Ecto neural progenitor cell (in vitro differentiated cells): ENCODE results near the gene USB1.
A peak's percentile ranks its signal among the peaks of the same experiment; 100 is the strongest.

Experiments used
- DNase-seq: peaks from one replicate; pipeline ENCODE4 v3.0.0-alpha.2; 2018; ENCODE audit warnings: low spot score

USB1 gene

GRCh38 chr16:58018803-58019202 lies 17.6 kb downstream of the USB1 start:
- DNase-seq, result no peak

DNA sequence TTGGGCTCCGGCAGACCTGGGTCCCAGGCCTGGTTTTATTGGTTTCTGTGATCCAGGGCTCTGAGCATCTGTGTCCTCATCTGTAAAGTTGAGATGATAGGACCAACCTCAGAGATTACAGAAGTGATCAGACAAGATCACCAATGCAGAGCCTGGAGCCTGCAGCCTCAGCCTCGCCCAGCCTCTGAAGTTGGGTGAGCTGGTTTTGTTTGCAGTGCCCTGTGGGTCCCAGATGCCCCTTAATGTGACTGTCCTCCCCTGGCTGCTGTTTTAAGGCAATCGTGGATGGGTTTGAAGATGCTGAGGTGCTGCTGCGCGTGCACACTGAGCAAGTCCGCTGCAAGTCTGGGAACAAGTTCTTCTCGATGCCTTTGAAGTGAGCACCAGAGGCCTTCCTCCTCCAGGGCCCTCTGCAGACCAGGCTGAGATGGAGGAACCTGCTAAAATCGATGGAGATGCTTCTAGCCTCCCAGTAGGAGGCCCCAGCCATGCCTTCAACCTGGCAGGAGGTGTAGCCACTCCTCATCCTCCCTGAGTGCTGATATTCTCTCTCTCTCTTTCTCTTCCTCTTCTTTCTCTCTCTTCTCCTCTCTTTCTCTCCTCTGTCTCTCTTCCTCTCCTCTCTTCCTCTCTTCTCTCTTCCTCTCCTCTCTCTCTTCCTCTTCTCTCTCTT lies 18.8 kb downstream of the USB1 start:
- DNase-seq, result no peak

- peak; percentile 75 for DNase-seq
These were observed 19.7 kb downstream of the USB1 start for GRCh38 chr16:58020628-58021521.

DNA sequence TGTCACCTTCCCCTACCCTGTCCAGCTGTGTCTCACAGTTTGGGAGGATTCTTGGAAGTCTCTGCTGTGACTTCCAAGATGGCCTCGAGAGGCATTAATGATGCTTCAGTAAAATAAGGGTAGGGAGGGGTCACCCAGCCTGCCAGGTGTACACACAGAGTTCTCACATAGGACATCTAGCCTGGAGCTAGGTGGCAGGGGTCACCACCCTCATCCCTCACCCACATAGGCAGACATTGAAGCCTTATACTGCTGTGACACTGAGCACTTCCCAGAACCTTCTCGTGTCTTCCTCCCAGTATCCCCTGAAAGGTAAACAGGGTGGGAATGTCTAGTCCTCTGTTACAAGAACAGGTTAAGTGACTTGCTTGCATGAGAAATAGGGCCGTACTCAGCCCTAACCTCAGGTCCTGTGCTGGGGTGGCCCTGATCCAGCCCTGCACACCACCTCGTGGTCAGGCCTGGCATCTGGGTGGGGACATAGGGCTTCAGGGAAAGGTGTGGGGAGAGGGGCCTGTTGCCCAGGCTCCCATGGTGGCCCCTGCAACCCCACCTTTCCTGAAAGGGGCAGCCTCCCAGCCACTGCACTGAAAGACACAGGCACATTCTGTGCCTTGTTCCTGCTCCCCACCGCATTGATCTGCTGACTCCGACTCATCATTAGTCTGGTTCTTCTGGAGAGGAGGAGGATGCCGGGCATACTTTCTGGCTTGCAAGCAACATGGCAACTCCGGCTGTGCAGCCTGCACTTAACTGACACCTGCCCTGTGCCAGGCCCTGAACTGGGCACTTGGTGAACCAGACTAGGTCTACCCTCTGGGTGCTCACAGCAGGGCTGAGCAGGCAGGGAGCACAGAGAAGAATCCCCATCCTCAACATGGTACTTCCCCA lies 20.7 kb downstream of the USB1 start:
- no peak for DNase-seq

DNA sequence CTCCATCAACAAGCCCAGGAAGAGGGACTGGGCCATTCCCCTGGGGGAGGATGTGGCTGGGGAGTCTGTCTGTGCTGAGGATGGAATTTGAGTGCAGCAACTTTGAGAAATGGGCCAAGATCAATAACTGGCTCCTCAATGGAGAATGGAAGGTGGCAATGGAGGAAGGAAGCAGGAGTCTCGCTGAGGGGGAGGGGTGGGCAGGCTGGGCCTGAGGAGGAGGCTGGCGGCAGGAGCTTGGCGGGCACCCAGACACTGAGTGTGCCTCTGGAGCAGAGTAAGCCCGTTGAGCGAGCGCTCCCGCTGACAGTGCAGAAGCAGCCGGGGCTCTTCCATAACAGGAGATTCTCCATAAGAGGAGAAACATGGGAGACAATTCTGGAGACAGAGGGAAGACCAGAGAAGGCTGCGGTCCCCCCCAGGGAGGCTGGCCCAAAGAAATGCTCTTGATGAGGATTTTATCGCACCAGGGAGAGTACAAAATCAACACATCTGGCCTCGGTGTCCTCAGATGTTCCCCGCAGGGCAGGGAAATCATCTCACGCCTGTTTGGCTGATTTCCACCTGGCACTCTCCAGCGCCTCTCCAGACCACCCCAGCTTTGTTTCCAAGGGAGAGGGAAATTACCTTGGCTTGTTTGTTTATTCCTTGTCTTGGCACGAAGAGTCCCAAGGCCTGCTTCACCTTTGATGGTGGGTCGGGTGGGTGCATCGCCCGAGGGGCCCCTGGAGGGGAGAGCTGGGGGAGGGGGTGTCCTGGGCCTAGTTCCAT lies 21.6 kb downstream of the USB1 start:
- DNase-seq, result no peak

DNA sequence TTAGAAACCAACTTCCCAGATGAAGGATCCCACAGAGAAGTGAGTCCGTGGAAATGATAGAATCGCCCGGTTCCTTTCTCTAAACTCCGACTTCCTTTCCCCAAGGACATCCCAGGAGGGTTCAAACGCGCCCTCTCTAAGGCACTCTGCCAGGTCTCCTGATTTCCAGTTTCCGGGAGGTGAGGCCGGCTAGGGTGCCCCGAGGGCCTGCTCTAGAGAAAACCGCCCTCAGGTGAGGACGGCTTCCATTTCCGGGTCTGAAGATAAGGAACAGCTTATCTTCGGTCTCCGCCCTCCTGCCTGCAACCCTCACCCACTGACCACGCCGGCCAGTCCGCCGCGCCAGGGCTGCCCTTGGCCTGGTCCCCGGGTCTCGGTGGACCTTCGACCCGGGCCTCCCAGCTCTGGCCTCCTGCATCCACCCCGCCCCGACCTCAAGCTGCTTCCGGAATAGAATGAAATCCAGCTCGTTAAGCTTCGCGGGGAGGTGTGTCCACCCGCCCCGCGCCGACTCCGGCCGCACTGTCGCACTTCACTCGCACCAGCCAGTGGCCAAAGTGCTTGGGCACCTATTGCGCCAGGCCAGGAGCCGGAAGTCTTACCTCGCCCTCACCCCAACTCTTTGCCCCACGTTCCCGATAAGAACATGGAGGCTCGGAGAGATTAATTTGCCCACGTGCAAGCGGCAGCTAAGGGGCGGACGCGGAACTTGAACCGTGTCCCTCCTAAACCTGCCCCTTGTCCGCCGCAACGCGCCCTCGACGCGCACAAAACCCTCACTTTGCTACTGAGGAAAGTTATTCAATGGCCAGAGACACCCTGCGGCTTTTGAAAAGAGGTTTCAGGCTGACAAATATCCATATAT lies 23.5 kb downstream of the USB1 start:
- DNase-seq, result peak; percentile 69

- peak; percentile 89 for DNase-seq
These were observed 24.3 kb downstream of the USB1 start, which contains the start of gene MMP15 for GRCh38 chr16:58025351-58026138. TSS of gene MMP15 (plus strand) at chr16:58025754. CDS start at chr16:58026351, 597 bp downstream.

GRCh38 chr16:58026139-58026704 lies 25.0 kb downstream of the USB1 start:
- peak; percentile 68 for DNase-seq

- DNase-seq, result no peak
These were observed 25.5 kb downstream of the USB1 start for GRCh38 chr16:58026705-58027160.

DNA sequence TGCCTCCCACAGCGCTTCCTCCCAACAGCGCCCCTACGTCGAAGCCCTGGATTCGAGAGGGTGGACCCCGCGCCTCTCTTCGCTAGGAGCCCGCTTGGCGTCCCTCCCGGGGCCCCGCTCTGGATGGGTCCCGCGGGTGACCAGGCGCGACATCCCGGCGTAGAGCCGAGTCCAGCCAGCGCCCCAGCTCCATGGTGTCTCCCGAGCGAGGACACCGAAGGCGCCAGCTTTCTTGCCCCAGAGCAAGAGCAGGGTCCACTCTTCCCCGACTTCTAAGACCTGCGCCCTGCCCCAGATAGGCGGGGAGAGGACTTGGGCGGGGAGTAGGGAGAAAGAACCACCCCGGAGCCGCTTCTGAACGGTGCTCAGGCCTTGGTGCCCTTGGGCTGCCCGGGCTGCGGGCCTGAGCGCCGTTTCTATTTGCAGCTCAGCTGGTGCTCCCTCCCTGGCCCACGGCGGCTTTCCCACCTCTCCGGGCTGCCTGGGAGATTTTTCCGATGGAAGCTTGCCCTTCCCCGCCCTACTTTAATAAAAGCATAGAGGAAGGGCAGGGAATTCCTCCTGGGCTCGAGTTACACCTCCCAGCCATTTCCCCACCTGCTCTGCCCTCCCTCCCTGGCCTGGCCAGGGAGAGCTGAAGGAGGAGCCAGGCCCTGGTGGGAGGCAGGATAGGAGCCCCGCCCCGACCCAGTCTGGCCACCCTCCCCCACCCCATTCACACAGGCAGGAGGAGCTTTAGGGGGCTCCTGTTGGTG lies 26.1 kb downstream of the USB1 start:
- peak; percentile 76 for DNase-seq

DNA sequence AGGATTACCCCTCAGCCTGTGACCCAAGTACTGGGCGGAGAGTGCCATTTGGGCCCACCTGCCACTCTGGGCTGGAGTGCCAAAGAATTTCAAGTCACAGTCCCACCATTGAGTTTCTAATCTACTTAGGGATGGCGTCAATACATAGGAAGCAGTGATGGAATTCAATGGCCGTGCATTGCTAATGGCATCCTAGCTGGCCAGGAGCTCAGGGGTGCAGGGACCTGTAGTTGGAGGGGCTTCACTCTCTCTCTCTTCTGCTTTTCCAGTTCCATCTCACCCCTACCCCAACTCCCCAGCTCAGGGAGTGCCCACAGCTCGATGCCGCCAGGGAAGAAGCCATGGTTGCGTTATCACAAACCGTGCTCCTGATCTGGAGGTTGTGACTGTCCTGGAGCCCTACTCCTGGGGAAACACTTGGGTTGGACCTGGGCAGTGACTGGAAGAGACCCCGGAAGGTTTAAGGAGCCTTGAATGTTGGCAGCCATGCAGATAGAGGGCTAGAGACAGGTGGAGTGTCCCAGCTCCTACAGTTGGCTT lies 26.8 kb downstream of the USB1 start:
- no peak for DNase-seq

DNA sequence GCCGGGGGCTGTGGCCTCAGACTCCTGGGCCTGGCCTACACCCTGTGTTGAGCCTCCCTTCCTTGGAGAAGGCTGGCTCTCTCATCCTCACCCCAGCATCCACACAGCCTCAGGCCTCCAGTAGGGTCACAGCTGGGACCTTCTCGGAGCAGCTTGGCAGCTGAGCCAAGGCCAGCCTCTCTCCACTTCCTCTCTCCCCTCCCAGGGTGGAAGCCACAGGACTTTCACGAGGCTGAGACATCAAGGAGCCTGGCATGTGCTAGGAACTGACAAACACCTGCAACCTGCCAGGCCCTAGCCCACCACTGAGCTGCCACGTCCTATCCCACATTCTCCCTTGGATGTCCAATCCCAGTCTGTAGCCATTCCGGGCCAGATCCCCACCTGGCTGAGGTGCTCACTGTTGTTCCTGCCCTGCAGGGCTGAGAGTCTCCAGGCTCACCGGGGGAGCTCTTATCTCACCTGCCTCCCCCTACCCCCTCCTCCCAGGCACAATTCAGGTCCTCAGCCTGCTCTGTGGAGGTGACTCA lies 27.4 kb downstream of the USB1 start:
- DNase-seq, result no peak

DNA sequence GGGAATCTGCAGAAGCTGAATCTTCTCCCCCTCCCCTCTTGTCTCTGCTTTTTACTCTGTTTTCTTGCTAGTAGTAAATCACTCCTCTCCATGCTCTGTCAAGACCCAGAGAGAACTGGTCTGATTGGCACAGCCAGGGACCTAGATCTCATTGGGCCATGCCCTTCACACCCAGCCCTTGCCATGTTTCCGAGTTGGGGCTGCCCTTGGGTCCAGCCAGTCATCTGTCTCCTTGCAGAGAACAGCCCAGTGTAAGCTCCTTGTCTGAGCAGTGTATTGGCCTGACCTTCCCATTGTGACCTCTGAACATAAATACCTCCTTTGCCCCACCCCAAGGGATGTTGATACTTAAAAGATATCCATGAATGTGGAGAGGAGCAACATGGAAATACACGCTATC lies 28.2 kb downstream of the USB1 start:
- no peak for DNase-seq

- DNase-seq, result no peak
These were observed 29.1 kb downstream of the USB1 start for GRCh38 chr16:58030136-58030840.

DNA sequence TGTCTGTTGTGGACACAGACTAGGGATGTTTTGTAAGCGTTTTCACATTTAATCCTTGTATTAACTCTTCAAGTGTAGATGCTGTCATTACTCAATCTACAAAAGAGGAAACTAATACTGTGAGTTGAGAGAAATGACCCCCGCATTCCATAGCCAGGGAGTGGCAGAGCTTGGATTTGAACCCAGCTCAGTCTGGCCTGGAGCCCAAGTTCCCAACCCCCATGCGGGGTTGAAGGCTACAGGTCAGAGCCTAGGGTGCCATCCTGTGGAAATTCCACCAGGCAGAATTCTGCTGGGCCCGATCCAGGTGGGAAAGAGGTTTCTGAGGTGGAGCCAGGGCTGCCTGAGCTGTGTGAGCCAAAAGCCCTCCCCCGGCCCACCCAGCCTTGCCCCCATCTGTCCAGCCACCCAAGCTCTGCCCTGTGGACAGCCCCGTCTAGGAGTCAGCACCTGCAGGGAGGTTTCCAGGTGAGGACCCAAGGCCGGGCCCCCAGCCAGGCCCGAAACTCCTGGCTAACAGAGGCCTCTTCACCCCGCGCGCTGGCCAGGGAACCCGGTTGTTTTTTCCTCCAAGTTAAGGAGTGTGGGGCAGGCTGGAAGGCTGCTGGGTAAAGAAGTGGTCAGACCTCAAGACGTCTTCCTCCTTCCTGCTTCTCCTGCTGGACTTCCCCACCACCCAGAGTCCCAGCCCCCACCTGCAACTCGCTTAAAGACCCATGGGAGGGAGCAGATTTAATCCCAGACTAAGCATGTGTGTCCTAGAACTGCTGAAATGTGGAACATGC lies 30.0 kb downstream of the USB1 start:
- DNase-seq, result no peak

DNA sequence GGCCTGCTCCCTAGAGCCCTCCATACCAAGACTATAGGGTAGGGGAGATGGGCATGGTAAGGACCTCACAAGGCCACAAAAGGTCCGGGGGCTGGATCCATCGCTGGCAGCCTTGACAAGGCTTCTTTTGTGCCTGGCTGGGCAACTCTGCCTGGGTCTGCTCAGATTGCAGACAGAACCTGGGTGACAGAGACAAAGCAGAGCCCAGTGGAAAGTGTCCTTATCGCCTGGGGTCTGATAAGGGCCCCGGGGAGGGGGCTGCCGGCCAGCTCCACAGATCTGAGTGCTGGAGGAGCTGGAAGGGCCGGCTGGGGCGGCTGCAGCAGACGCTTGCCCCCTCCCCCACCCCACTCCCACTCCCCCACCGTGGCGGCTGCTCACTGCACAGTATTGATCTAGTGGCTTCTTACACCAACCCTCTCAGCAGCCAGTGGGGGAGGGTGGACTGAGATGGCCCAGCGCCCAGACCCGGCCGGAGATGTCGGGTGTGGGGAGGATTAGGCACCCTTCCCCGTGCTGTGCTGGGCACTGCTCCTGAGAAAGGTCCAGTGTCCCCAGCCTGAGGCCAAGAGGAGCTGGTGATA lies 31.6 kb downstream of the USB1 start:
- no peak for DNase-seq
